GM21515 (cell line): Measurements from ENCODE around the gene CSK.
"Not testable (repeated sequence)": the region's sequence is repeated elsewhere in the genome, so short reads cannot be mapped to it uniquely, and the experiment has no call there.

Source experiments
- ATAC-seq: cut with Tn5 transposase; IDR thresholded peaks from one replicate; pipeline ENCODE4 v1.9.1; 2021; ENCODE audit not compliant: unreplicated experiment

CSK gene

GRCh38 chr15:74781431-74782258, at the start of gene CSK:
Gene CSK (plus strand): TSS chr15:74782080. CDS start chr15:74798298, 16,218 bp downstream.
- no peak for ATAC-seq

GRCh38 chr15:74732846-74733245, 49.0 kb upstream of the CSK start:
- no peak for ATAC-seq

GRCh38 chr15:74733269-74733668, 48.6 kb upstream of the CSK start:
- ATAC-seq = no peak

GRCh38 chr15:74735305-74735704, 46.6 kb upstream of the CSK start:
- no peak for ATAC-seq

GRCh38 chr15:74738239-74738638, 43.6 kb upstream of the CSK start:
- not testable (repeated sequence) for ATAC-seq

- ATAC-seq = no peak
Observed at GRCh38 chr15:74742422-74742821, 39.5 kb upstream of the CSK start.

GRCh38 chr15:74746389-74746788, 35.5 kb upstream of the CSK start:
- ATAC-seq = no peak

GRCh38 chr15:74748322-74748946, 33.4 kb upstream of the CSK start, which contains the start of gene CYP1A2:
Gene CYP1A2 (plus strand): TSS chr15:74748845. CDS start chr15:74749739, 894 bp downstream.
- no peak for ATAC-seq

GRCh38 chr15:74749832-74750231, 32.0 kb upstream of the CSK start:
- no peak for ATAC-seq

DNA sequence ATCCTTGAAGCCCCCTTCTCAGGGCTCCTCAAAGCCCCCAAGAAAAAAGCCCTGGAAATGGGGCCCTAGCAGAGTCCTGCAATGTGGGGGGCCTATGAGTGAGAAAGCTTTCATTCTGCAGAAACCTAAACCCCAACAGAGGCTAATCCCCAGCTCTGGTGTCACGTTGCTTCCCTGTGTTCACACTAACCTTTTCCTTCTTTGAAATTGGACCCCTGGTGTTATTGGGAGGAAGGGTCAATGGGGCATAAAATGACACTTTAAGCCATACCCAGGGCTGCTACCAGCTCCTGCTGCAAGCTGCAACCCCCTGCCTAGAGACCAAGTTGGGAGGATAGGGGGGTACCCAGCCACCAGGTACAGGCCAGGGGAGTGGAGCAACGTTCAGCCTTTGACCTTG, 31.1 kb upstream of the CSK start:
- ATAC-seq = no peak

DNA sequence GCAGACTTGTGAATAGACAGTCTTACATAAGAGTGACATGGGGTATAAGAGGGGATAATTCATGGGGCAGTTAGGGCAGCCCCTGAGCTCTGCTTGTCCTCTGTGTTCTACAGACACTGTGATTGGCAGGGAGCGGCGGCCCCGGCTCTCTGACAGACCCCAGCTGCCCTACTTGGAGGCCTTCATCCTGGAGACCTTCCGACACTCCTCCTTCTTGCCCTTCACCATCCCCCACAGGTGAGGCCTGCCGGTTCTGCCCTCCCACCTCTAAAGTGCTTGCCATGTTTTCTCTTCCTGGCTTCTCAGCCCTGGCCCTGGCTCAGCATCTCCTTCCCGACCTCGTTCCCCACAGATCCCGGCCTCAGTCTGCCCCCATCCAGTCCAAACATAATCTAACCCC, 29.9 kb upstream of the CSK start:
- ATAC-seq = no peak

DNA sequence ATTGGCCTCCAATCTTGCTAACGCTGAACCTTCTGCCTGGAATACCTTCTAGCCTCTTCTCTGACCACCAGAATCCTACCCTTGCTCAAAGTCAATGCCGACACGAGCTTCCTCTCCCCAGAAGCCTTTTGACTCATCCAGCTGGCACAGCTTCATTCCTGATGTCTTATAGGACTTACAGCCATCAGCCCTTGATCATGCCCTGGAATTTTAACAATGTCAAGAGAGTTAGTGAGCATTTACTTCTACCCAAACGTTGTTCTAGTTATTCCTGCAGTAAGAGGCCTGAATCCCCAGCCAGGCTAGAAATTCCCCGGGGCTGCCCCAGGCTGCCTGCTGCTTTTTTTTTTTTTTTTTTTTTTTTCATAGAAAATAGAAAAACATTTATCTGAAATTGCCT, 29.3 kb upstream of the CSK start:
- ATAC-seq = no peak

- no peak for ATAC-seq
Observed at GRCh38 chr15:74754593-74755215, 27.2 kb upstream of the CSK start.

DNA sequence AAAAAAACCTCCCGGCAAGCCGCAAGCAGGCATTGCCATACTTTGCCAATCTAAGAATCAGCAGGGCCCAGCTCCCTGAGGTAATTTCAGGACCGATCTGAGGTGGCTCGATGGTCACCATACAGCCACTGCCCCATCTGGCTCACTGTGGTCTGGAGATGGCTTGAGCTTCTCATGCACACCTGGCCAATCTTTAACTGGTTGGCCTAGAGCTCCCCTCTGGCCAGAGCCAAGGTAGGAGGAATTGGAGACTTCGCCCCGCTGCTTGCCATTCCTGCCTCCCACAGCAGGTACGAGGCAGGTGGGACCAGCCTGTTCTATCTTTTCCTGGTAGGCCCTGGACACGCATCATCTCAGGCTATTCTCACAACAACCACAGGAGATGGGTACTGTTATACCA, 23.1 kb upstream of the CSK start:
- ATAC-seq = no peak

DNA sequence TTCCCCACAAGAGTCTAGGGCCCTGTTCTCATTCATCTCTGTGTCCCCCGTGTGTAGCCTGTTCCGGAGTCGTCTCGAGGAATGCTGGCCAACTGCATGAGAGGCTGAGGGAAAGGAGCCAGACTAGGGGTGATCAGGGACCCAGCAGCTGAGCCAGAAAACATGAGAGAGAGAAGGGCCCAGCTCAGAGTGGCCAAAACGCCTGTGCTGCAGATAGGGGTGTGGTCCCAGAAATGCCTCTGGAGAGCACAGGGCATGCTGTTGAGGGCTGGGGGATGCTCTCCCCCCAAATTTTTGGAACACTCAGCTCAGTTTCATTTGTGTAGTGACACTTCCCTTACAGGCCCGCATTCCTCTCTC, 19.1 kb upstream of the CSK start:
- ATAC-seq = no peak

- ATAC-seq = no peak
Observed at GRCh38 chr15:74763416-74763815, 18.5 kb upstream of the CSK start.

DNA sequence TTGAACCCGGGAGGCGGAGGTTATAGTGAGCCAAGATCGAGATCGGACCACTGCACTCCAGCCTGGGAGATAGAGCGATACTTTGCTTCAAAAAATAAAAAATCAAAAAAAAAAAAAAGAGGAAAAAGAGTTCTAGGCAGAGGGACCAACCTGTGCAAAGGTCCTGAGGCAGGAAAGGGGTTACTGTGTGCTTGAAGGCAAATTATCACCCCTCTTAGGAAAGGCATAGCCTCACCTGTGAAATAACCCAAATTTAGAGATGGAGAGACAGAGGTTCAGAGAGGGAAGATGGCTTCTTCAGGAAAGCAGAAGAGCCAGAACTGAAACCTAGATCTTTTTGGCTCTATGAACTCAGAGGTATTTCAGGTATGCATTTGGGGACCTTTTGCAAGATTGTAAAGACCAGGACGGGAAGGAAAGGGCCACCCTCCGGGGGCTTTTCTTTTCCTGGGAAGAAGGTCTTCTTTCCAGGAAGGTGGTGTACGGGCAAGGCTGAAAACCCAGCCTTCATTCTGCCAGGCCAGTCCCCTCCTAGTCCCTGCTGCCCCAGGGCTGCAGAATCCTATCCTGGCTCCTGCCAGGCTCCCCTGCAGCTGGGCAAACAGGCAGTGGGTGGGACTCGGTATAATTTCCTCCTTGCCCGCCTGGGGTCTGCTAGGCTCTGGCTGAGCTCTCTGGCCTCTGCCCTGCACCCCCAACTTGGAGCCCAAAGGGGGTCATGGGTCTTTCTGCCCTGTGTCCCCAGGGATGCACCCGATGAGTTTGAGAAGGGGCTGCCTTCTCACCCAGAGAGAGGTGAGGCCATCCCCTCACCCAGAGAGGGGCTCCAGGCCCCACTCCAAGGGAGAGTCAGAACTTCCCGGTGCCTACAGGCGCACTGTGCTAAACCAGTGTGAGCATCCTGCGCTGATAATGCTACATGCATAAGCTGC, 14.4 kb upstream of the CSK start:
- no peak for ATAC-seq

- ATAC-seq = no peak
Observed at GRCh38 chr15:74768099-74768770, 13.6 kb upstream of the CSK start.

- ATAC-seq = no peak
Observed at GRCh38 chr15:74768771-74769342, 13.0 kb upstream of the CSK start.

DNA sequence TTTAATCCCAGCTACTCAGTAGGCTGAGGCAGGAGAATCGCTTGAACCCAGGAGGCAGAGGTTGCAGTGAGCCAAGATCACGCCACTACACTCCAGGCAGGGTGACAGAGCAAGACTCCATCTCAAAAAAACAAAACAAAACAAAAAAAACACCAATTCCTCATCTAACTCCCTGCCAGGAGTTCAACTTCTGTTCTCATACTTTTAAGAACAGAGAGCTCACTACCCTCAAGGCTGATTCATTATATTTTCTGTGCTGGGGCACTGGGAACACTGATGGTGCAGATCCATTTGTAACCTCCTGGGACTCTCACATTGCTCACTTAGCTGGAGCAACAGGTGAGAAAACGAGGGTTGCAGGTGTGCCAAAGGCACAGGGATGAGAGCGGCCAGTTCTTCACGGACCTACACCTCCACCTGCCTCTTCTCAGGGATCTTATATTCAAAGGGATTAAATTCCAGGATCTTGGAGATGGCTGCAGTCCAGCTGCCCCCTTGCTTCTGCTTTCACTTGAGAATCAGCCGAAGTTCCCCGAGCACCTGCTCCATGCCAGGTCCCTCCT, 12.3 kb upstream of the CSK start:
- ATAC-seq = no peak
